MCF 10A (cell line): ENCODE data around the gene LPP. TPM values are rescaled to one million over a fixed set of nuclear protein-coding genes. Genes with fewer than 3 reads are reported as not detected.
A peak's percentile ranks its signal among the peaks of the same experiment; 100 is the strongest.

ENCODE experiments used
- BruUV-seq: library from RNA; stranded (reverse); fragments of 400-500 nt; replicated peaks from 2 replicates; lab custom pipeline; 2021; lab: Mats Ljungman, UMichigan
- CTCF ChIA-PET: fragments of 300-600 bp; sonication (Branson Sonifier 250); formaldehyde crosslinking; extraction: SDS; loops from one replicate; lab custom pipeline; 2021; ENCODE audit warnings: antibody characterized with exemption, inconsistent platforms; lab: Yijun Ruan, JAX
- POLR2A ChIA-PET: fragments of 300-600, 350-650 bp; sonication (Branson Sonifier 250); formaldehyde crosslinking; extraction: SDS; loops from one replicate; lab custom pipeline; 2020; ENCODE audit warnings: antibody characterized with exemption, inconsistent platforms; lab: Yijun Ruan, JAX
- DNase-seq: peaks from one replicate; pipeline ENCODE4 v3.0.0-alpha.2; 2018; ENCODE audit not compliant: unreplicated experiment
- H3K27ac Mint-ChIP-seq: one replicate; pipeline ENCODE4 v1.8.0; 2022; ENCODE audit warnings: mild to moderate bottlenecking, low read depth, mixed read lengths; ENCODE audit not compliant: unreplicated experiment
- H3K27me3 Mint-ChIP-seq: one replicate; pipeline ENCODE4 v1.8.0; 2022; ENCODE audit warnings: mixed read lengths; ENCODE audit not compliant: insufficient read depth, unreplicated experiment
- H3K36me3 Mint-ChIP-seq: one replicate; pipeline ENCODE4 v1.8.0; 2022; ENCODE audit warnings: mild to moderate bottlenecking, moderate library complexity, mixed read lengths; ENCODE audit not compliant: insufficient read depth, unreplicated experiment
- H3K4me1 Mint-ChIP-seq: one replicate; pipeline ENCODE4 v1.8.0; 2022; ENCODE audit warnings: mixed read lengths; ENCODE audit not compliant: insufficient read depth, unreplicated experiment
- H3K4me3 Mint-ChIP-seq: one replicate; pipeline ENCODE4 v1.8.0; 2022; ENCODE audit warnings: mild to moderate bottlenecking, moderate library complexity, mixed read lengths; ENCODE audit not compliant: unreplicated experiment
- H3K9me3 Mint-ChIP-seq: one replicate; pipeline ENCODE4 v1.8.0; 2022; ENCODE audit warnings: mixed read lengths; ENCODE audit not compliant: unreplicated experiment
- intact Hi-C: fragments of 100-400 bp; cut with micrococcal nuclease; formaldehyde crosslinking; loops from 2 replicates; pipeline ENCODE4 v1.14.1; 2022
- total RNA-seq: library from RNA; stranded (reverse); gene quantifications from 2 replicates; pipeline ENCODE4 v1.2.3, GENCODE V29; 2022
- TF ChIP-seq, protein P1 (sequence below): fragments of 200-600 bp; IDR thresholded peaks from one replicate; pipeline ENCODE4 v1.8.0; 2022; ENCODE audit warnings: antibody characterized with exemption, mild to moderate bottlenecking; ENCODE audit not compliant: unreplicated experiment

LPP gene
- total RNA-seq, 1 experiment from 2014 or later = 117 TPM

DNA sequence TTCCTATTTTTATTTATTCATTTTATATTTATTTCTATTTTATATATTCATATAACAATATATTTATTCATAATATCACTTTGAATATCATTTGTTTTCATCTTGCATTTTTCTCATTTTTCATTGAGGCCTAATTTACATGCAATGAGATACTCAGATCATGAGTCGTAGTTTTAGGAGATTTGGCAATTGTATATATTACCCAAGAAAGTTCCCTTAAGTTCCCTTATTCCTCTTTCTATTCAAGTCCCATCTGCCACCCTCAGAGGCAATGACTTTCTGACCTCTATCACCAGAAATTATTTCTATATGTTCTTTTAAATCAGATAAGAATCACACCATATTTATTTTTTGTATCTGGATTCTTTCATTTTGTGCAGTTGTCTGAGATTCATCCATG, 688.7 kb downstream of the LPP start:
- H3K9me3 Mint-ChIP-seq = no peaks in the 10 kb centered on the region
- no TSS peak for BruUV-seq
- H3K36me3 Mint-ChIP-seq = no peaks in the 10 kb centered on the region
- peak; percentile 30 for DNase-seq
- intact Hi-C loops = no loop called here
- H3K4me3 Mint-ChIP-seq = no peak overlapping the region
- POLR2A ChIA-PET = interaction anchor here (0.7 to 2.4 kb wide), 3 partner anchors 105 to 423 kb away, joined by 3 to 11 read pairs (median 4); no protein-coding TSS in a partner anchor
- CTCF ChIA-PET = interaction anchor here (0.7 kb wide), 2 partner anchors 154 to 620 kb away, joined by 3 read pairs; no protein-coding TSS in a partner anchor
- H3K4me1 Mint-ChIP-seq = peaks cover 18% of the 10 kb centered on the region
- peak overlapping the region; percentile 51 for H3K27ac Mint-ChIP-seq
- H3K27me3 Mint-ChIP-seq = no peaks in the 10 kb centered on the region
- TF ChIP-seq, protein P1, sequence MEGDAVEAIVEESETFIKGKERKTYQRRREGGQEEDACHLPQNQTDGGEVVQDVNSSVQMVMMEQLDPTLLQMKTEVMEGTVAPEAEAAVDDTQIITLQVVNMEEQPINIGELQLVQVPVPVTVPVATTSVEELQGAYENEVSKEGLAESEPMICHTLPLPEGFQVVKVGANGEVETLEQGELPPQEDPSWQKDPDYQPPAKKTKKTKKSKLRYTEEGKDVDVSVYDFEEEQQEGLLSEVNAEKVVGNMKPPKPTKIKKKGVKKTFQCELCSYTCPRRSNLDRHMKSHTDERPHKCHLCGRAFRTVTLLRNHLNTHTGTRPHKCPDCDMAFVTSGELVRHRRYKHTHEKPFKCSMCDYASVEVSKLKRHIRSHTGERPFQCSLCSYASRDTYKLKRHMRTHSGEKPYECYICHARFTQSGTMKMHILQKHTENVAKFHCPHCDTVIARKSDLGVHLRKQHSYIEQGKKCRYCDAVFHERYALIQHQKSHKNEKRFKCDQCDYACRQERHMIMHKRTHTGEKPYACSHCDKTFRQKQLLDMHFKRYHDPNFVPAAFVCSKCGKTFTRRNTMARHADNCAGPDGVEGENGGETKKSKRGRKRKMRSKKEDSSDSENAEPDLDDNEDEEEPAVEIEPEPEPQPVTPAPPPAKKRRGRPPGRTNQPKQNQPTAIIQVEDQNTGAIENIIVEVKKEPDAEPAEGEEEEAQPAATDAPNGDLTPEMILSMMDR = no peak

DNA sequence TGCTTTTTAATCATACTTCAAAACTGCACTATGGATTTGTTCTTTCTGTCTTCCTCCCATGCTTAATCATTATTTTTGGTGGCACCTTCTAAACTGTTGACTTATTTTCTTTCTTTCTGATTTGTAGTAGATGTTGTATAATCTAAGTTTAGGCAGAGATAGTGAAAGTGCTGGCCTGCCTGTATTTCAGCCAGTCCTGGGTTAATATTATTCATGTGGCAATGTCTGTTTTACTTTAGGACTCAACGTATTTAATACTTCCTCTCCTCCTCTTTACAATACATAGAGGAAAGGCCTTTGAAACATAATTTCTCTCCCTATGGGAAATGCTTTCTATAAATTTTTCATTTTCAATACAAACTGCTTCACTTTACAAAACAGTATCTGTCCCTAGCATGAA, 690.1 kb downstream of the LPP start:
- CTCF ChIA-PET = interaction anchor here (0.6 to 0.7 kb wide), 2 partner anchors 30 to 595 kb away, joined by 3 read pairs; no protein-coding TSS in a partner anchor
- no peak for DNase-seq
- H3K27ac Mint-ChIP-seq = peak overlapping the region; percentile 27
- no peaks in the 10 kb centered on the region for H3K27me3 Mint-ChIP-seq
- H3K36me3 Mint-ChIP-seq = no peaks in the 10 kb centered on the region
- intact Hi-C loops = no loop called here
- TF ChIP-seq, protein P1 = no peak
- no peak overlapping the region for H3K4me3 Mint-ChIP-seq
- H3K4me1 Mint-ChIP-seq = peaks cover 18% of the 10 kb centered on the region
- BruUV-seq = no TSS peak
- POLR2A ChIA-PET = interaction anchor here (0.6 to 2.2 kb wide), 4 partner anchors 9 to 825 kb away, joined by 3 to 8 read pairs (median 4); no protein-coding TSS in a partner anchor
- no peaks in the 10 kb centered on the region for H3K9me3 Mint-ChIP-seq

DNA sequence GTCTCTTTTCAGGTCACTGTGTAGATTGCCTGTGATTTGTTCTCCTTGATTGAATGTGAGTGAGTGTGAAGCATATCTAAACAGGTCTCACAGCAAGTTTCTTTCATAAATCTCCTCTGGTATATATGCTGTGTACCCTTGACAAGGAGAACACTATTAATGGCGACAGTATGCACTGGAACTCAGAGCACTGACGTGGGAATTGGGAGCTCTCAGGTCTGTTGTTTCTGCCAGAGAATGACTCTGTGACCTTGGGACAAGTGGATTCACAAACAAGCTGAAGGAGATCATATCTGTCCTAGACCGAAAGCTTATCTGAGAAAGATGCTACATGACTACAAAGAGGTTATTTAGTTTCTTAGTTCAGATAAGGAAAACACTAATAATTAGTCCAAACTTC, 691.6 kb downstream of the LPP start:
- Mint-ChIP-seq H3K9me3 (peaks cover under 1% of the 10 kb centered on the region), H3K36me3 (peaks cover 6% of the 10 kb centered on the region), H3K4me1 (peaks cover 18% of the 10 kb centered on the region), H3K27me3 (no peaks in the 10 kb centered on the region), H3K27ac (no peak overlapping the region), H3K4me3 (no peak overlapping the region)
- ChIA-PET CTCF (interaction anchor here (0.8 to 1.2 kb wide), 4 partner anchors 8 to 109 kb away, joined by 3 to 4 read pairs (median 3); no protein-coding TSS in a partner anchor), POLR2A (interaction anchor here (0.8 to 0.9 kb wide), 4 partner anchors 9 to 722 kb away, joined by 3 to 6 read pairs (median 3); no protein-coding TSS in a partner anchor)
- intact Hi-C loops = no loop called here
- TF ChIP-seq, protein P1 = no peak
- DNase-seq = no peak
- BruUV-seq = no TSS peak

DNA sequence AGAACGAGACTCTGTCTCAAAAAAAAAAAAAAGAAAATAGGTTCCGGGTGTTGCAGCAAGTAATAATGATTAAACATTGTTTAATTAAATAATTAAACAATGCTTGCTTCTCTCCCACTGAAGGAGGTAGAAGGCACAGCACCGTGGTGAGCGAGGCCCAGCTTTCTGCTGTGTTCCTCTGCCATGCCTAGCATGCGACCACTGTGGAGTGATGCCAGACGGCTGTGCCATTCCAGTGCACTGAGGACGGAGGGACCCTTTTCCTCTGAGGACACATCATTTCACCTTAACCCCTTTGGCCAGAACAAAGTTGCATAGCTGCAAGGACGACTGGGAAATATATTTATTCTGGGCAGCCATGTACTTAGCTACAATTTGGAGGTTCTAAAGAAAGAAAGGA, 695.0 kb downstream of the LPP start:
- TF ChIP-seq, protein P1 = no peak
- Mint-ChIP-seq H3K9me3 (peaks cover 5% of the 10 kb centered on the region), H3K4me1 (peaks cover 14% of the 10 kb centered on the region), H3K36me3 (peaks cover 6% of the 10 kb centered on the region), H3K27ac (no peak overlapping the region), H3K4me3 (no peak overlapping the region), H3K27me3 (no peaks in the 10 kb centered on the region)
- no peak for DNase-seq
- POLR2A ChIA-PET = no interaction called here
- CTCF ChIA-PET = no interaction called here
- intact Hi-C loops = no loop called here
- BruUV-seq = no TSS peak
